ENCODE measurements around the gene ZNF792.
"Not testable (repeated sequence)": the region's sequence is repeated elsewhere in the genome, so short reads cannot be mapped to it uniquely, and the experiment has no call there.

Gene ZNF792

GRCh38 chr19:34967551-34967950, 3.5 kb upstream of the ZNF792 start:
- H3K4me3 ChIP-seq (ENCODE audit: low read depth, low read length): no peak overlapping the region
- TF ChIP-seq CTCF (IDR thresholded peaks at IDR 0.05; ENCODE audit: insufficient read depth, low read depth, low read length, missing control alignments): no peak
- DNase-seq (ENCODE audit: low read depth): no peak

- H3K4me3 ChIP-seq (ENCODE audit: low read depth, low read length); DNase-seq (ENCODE audit: low read depth): not testable (repeated sequence)
These were observed 1.5 kb upstream of the ZNF792 start for GRCh38 chr19:34965505-34965904.

- no peak for DNase-seq (ENCODE audit: low read depth)
- H3K4me3 ChIP-seq (ENCODE audit: low read depth, low read length): no peak overlapping the region
- no peak for TF ChIP-seq CTCF (IDR thresholded peaks at IDR 0.05; ENCODE audit: insufficient read depth, low read depth, low read length, missing control alignments)
These were observed 569 bp upstream of the ZNF792 start for GRCh38 chr19:34964598-34964997.

- DNase-seq (ENCODE audit: low read depth): no peak
- peak overlapping the region; percentile 94 for H3K4me3 ChIP-seq (ENCODE audit: low read depth, low read length)
- TF ChIP-seq CTCF (IDR thresholded peaks at IDR 0.05; ENCODE audit: insufficient read depth, low read depth, low read length, missing control alignments): no peak
These were observed 1.1 kb downstream of the ZNF792 start for GRCh38 chr19:34962687-34963572.

GRCh38 chr19:34961775-34962686, 2.0 kb downstream of the ZNF792 start:
- no peak overlapping the region for H3K4me3 ChIP-seq (ENCODE audit: low read depth, low read length)
- no peak for DNase-seq (ENCODE audit: low read depth)
- no peak for TF ChIP-seq CTCF (IDR thresholded peaks at IDR 0.05; ENCODE audit: insufficient read depth, low read depth, low read length, missing control alignments)

- no peak overlapping the region for H3K4me3 ChIP-seq (ENCODE audit: low read depth, low read length)
- DNase-seq (ENCODE audit: low read depth): no peak
- no peak for TF ChIP-seq CTCF (IDR thresholded peaks at IDR 0.05; ENCODE audit: insufficient read depth, low read depth, low read length, missing control alignments)
These were observed 2.9 kb downstream of the ZNF792 start for GRCh38 chr19:34960940-34961679.
